Ammon's horn (tissue), 1 donor: Measurements from ENCODE around the gene WWC2.

Experiments
- DNase-seq: peaks from one replicate; pipeline ENCODE4 v3.0.0-alpha.2; 2016; ENCODE audit warnings: low spot score

WWC2 gene

DNA sequence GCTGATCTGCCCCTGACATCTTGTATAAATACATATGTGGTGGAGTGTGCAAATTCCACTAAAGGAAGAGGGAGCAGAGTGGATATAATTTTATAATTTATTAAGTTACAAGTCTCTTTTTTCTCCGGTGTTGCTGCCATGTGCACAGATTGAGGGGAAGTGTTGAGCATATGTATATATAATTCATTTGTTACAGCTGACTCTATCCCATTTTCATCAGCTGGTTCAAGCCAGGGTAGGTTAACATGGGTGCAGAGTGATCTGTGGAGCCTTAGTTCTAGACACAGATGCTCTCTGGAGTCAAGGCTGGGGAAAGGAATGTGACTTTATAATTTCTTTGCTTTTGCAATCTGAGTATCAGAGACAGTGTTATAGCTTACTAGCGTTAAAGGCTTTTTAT is 103.5 kb downstream of the WWC2 start:
- DNase-seq = no peak

GRCh38 chr4:183204793-183205192 is 105.7 kb downstream of the WWC2 start:
- no peak for DNase-seq

DNA sequence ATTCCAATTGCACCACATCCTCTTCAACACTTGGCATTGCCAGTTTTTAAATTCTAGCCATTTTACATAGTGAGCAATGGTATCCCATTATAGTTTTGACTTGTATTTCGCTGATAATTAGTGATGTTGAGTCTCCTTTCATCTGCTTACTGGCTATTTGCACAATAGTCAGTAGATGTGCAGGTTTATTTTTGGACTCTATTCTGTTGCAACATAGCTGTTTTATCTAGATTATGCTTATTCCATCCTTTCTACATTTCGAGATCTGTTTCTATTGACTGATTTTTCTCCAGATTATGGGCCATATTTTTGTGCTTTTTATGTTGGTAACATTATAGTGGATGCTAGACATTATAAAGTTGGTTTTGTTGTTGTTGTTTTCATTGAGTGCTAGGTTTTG is 106.1 kb downstream of the WWC2 start:
- DNase-seq = no peak

GRCh38 chr4:183205709-183206108 is 106.7 kb downstream of the WWC2 start:
- DNase-seq = no peak

GRCh38 chr4:183211533-183211932 is 112.5 kb downstream of the WWC2 start:
- DNase-seq = no peak

GRCh38 chr4:183213996-183214395 is 114.9 kb downstream of the WWC2 start:
- DNase-seq = no peak

- DNase-seq = no peak
Measured at GRCh38 chr4:183214912-183215488, 115.9 kb downstream of the WWC2 start.

- DNase-seq = no peak
Measured at GRCh38 chr4:183220236-183220635, 121.2 kb downstream of the WWC2 start.

DNA sequence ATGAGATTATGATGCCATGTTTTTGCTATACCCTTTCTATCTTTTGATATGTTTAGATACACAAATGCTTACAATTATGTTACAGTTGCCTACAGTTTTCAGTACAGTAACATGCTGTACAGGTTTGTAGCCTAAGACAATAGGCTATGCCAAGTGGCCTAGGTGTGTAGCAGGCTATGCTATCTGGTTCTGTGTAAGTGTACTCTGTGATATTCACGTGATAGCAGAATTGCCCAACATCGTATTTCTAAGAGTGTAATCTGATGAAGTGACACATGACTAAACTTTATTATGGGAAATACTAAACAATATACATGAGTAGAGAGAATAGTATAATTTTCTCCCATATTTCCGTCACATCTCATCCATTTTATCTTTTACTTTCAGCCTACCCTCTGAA is 124.0 kb downstream of the WWC2 start:
- DNase-seq = no peak

- no peak for DNase-seq
Measured at GRCh38 chr4:183229397-183229796, 130.3 kb downstream of the WWC2 start.

GRCh38 chr4:183240581-183241321 is 141.7 kb downstream of the WWC2 start:
- DNase-seq = no peak

DNA sequence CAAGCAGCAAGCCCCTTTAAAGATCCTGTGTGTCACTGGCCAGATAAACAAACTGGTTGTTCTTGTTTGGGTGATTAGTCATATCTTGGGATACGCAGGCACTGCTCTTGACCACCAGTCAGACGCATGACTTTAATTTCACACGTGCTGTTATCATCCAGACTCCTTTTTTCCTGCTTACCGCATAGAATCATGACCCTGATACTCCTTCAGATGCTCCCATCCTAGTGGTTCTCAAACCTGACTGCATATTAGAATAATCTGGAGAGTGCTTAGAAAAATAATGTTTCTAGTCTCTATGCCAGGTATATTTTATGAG is 142.2 kb downstream of the WWC2 start:
- DNase-seq = no peak

DNA sequence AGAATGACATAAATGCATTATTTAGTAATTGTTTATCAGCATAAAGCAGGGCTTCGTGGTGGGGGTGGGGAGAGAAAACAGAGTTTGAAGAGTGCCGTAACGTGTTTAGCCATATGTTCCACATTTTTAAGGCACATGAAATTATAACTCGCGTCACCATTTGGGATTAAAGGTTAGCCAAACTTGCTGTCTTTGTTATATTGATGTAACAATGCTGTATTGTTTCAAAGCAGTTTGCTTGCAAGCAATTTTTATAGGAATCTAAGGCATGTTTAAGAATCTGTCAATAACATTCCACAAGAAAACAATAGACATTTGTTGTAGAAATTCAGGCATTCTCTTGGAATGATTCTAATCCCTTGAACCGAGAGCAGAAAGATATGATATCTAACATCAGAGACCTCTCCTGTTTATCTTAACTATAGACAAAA is 142.7 kb downstream of the WWC2 start:
- no peak for DNase-seq

DNA sequence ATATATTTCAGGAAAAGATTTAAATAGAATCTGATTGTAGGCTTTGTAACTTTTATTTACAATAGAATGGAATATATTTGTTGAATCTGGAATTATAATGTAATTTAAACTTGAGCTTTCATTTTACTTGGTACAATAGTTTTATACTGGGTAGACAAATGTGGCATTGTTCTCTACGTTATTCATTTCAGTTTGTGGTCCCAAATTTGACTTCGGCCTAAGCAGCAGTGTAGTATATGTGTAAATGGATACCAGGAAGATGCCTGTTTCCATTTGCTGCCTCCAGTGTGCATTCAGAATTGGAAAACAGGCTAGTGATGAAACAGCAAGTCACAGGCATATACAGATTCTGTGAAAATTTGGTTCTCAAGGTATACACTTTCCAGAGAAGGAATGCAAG is 143.2 kb downstream of the WWC2 start:
- DNase-seq = no peak

GRCh38 chr4:183244019-183244418 is 145.0 kb downstream of the WWC2 start:
- DNase-seq = no peak

- no peak for DNase-seq
Measured at GRCh38 chr4:183244506-183244905, 145.4 kb downstream of the WWC2 start.

- DNase-seq = no peak
Measured at GRCh38 chr4:183248201-183248600, 149.1 kb downstream of the WWC2 start.

DNA sequence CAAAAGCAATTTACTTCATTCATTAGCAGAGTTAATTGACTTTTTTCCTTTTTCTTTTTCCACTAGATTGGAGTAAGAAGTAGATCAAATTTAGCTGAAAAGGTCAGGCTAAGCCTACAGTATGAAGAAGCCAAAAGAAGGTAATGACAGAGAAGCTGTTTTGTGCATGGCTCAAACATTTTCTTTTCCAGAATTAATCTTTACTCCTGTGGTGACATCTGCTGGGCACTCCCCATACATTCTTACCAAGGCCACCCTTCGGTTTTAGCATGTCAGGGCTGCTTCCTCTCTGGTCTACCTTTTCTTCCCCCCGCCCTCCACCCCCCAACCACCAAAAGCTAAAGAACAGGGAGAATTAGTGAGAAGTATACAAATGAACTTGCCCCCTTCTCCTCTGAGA is 150.8 kb downstream of the WWC2 start:
- peak; percentile 40 for DNase-seq

DNA sequence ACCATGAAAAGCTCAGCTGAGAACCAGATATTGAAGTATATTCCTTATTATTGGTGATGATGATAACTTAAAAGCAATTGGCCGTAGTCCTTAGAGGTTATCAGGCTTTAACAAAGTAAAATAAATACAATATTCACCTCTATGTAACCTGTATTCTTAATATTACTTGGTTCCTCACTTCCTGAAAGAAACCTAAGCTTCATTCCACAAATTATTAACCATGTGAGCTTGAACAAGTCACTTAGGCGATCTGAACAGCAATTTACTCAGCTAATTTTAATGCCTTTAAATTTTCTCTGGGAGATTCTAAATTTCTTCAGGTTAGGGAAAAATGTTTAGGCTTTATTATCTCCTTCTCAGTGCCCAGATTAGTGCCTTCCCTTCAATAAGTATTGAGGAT is 151.8 kb downstream of the WWC2 start:
- DNase-seq = no peak

DNA sequence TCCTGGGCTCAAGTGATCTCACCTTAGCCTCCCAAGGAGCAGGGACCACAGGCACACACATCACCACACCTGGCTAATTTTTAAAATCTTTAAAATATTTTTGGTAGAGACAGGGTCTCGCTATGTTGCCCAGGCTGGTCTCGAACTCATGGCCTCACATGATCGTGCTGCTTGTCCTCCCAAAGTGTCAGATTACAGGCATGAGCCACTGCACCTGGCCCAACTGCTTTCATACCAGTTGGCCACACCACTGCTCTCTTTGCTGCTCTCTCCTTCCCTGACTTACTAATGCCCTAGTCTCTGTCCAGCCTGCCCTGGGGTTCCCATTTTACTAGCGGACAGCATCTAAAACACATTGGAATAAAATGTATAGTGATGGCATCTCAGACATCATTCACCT is 153.9 kb downstream of the WWC2 start:
- no peak for DNase-seq

GRCh38 chr4:183253451-183253850 is 154.4 kb downstream of the WWC2 start:
- DNase-seq = no peak

GRCh38 chr4:183254162-183254561 is 155.1 kb downstream of the WWC2 start:
- DNase-seq = no peak

GRCh38 chr4:183255487-183255886 is 156.4 kb downstream of the WWC2 start:
- no peak for DNase-seq

GRCh38 chr4:183256343-183256742 is 157.3 kb downstream of the WWC2 start:
- DNase-seq = no peak
